HG02973 (cell line): Measurements from ENCODE around the gene BOD1L1.

Experiments
- ATAC-seq: cut with Tn5 transposase; IDR thresholded peaks from one replicate; pipeline ENCODE4 v1.9.1; 2021; ENCODE audit warnings: moderate library complexity; ENCODE audit not compliant: unreplicated experiment

Gene BOD1L1

GRCh38 chr4:13626492-13627177 is 890 bp downstream of the BOD1L1 start:
- ATAC-seq = no peak

GRCh38 chr4:13618212-13618806 is 9.2 kb downstream of the BOD1L1 start:
- no peak for ATAC-seq

DNA sequence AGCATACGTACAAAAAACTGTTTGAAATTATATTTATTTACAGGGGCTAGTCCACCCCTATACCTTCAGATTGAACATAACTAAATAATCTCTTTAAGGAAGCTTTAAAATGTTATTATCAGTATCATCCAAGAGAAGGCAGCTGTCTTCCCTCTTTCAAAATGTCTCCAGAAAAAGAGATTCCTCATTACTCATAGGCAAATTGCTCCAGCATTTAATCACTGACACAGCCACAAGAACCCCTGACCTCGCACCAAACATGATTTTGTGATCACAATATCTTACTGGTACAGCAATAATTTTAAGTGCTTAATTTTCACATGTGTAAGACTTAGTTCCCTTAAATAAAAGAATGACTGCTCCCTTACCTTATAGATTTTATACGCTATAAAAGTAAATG is 9.7 kb downstream of the BOD1L1 start:
- ATAC-seq = no peak

- no peak for ATAC-seq
Measured at GRCh38 chr4:13616597-13616996, 10.9 kb downstream of the BOD1L1 start.

DNA sequence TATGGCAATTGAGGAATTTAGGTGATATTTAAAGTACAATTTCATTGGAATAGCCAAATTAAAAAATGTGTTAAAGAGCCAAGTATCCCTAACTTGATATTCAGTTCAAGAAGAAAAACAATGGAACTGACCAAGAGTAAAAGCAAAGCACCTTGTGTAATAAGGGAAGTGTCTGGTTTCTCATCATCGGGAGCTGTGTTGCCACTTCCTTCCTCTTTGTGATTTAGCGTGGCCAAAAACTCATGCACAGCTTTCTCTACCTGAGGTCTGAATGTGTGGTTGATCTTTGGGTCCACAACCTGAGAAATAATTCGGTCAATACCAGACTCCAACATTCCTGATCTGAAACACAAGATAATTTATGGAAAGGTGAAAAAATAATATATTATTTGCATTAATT is 12.4 kb downstream of the BOD1L1 start:
- ATAC-seq = peak; percentile 48

DNA sequence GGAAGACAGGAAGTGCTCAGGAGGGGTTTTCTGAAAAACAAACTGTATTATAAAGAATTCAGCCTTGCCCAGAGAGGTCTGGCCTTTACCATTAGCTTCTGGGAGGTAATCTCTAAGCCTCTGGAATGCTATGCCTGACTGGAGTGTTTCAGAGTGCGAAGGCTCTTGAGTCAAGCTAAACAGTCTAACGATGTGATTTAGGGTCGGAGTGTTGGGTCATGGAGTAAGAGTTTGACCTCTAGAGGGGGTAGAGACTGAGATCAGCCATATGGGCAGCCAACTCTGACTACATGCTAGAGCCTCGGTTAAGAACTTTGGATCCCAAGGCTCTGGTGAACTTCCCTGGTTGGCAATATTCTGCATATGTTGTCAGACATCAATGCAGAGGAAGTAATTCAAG is 15.0 kb downstream of the BOD1L1 start:
- no peak for ATAC-seq

- ATAC-seq = peak; percentile 97
Measured at GRCh38 chr4:13611283-13611842, 16.2 kb downstream of the BOD1L1 start.

DNA sequence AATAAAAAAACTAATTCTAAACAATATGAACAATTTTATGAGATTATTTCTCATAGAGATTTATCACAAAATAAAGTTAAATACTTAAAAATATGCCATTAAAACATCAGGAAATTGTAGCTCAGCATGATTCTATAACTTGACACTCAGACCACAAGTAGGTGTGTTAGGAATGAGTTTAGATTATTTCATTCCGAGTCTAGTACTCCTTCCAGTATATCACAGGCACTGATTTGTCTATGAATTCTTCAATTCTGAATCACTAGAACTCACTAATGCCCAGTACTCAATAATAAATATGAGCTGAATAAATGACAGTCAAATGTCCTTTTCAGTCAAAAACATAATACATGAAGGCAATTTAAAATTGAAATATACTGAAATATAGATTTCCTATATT is 22.2 kb downstream of the BOD1L1 start:
- no peak for ATAC-seq

GRCh38 chr4:13601848-13602247 is 25.7 kb downstream of the BOD1L1 start:
- ATAC-seq = no peak

GRCh38 chr4:13601048-13601447 is 26.5 kb downstream of the BOD1L1 start:
- ATAC-seq = peak; percentile 41

- no peak for ATAC-seq
Measured at GRCh38 chr4:13599159-13599558, 28.4 kb downstream of the BOD1L1 start.

- no peak for ATAC-seq
Measured at GRCh38 chr4:13597604-13598003, 29.9 kb downstream of the BOD1L1 start.

DNA sequence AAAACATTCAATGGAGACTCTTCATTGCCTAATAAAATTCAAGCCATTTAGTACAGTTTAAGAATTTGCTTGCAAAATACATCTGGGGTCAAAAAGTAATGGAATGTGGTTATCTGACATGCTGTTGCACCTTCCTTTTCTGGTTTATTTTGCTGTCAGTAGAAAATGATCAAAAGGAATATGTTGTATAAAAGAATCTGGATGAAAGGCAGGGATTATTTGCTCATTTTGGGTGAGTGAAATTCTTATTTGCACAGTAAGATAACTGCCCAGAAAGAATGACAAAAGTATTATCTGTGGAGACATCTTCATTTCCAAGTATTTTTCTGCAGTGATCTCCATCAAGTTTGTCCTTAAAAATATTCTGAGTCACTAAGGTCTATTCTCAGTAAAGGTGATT is 30.4 kb downstream of the BOD1L1 start:
- ATAC-seq = no peak

- no peak for ATAC-seq
Measured at GRCh38 chr4:13592220-13592619, 35.3 kb downstream of the BOD1L1 start.

DNA sequence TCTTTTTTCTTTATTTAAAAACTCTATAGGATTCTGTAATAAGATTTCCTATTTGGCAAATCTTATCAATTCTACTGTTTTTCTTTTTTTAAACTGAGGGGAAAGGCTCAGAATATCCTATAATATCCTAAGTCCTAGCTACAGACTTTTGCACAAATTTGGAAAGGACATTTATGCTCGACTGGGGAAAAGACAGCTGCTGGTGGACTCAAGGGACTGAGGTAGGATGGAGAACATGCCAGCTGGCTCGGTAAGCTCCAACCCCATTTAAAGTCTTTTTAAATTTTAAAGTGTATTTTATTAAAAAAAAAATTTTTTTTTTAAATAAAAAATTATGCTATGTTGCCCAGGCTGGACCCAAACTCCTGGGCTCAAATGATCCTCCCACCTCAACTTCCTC is 36.8 kb downstream of the BOD1L1 start:
- no peak for ATAC-seq

- no peak for ATAC-seq
Measured at GRCh38 chr4:13588954-13589353, 38.6 kb downstream of the BOD1L1 start.

DNA sequence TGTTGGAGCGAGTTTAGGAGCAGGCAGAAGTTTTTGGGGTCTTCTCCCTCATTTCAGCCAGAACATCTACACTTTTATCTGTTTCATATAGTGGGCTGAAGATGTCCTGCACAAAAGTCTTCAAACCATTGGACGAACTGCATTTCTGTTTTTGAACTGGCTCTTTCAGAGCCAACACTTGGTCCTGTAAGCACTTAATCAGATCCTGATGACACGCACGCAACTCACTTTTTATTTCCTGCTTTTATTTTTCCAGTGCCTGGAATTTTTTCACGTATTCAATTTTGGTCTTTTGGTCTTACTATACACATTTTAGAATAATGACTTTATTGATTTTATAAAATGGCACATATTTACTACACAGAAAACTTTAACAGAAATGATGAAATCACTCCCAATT is 43.0 kb downstream of the BOD1L1 start:
- ATAC-seq = no peak

GRCh38 chr4:13580036-13580435 is 47.5 kb downstream of the BOD1L1 start:
- no peak for ATAC-seq

DNA sequence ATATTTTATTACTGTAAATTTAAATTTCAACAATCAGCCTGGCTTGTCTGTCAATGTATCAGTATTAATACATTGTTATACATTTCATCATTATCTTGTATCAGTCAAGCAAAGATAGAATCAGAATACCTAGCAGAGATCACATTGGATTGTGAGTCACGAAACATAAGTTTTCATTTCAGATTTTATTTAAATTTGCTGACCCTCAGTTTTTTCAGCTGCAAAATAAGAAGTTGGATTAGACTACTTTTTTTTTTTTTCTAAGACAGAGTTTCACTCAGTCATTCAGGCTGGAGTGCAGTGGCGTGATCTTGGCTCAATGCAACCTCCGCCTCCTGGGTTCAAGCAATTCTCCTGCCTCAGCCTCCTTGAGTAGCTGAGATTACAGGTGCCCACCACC is 49.9 kb downstream of the BOD1L1 start:
- no peak for ATAC-seq

GRCh38 chr4:13570916-13571315 is 56.6 kb downstream of the BOD1L1 start:
- no peak for ATAC-seq

DNA sequence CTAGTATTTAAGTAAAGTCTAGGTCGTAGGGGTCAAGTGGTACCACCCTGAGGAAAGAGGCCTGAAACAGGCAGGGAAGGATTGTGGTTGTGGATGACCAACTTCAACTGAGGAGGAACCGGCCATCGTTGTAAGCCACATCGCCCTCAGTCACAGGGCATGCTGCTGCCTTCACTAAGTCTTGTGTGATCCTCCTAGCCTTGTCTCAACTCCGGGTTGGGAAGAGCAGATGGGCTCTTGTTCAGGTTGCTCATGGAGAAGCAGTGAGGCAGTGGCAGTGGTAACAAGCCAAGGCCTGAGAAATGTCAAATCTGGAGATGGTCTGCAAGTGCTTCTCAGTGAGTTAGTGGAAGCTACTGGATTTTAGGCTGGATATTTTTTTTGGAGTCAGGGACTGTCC is 60.4 kb downstream of the BOD1L1 start:
- no peak for ATAC-seq

DNA sequence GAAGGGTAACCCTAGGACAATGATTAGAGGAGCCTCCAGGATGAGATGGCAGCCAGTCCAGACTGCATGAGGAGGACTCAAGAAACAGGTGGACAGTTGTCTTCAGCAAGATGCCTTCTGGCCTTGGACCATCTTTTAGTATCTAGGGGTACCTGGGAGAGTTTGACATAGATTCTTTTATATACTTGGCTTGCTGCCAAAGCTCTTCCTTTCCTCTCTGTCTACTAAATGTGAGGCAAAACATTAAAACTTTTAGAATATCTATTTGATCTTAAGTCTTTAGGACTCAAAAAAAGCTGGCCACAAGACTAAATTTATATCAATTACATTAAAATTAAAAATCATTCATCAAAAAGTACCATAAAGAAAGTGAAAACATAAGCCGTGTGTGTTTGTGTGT is 64.6 kb downstream of the BOD1L1 start:
- ATAC-seq = no peak

DNA sequence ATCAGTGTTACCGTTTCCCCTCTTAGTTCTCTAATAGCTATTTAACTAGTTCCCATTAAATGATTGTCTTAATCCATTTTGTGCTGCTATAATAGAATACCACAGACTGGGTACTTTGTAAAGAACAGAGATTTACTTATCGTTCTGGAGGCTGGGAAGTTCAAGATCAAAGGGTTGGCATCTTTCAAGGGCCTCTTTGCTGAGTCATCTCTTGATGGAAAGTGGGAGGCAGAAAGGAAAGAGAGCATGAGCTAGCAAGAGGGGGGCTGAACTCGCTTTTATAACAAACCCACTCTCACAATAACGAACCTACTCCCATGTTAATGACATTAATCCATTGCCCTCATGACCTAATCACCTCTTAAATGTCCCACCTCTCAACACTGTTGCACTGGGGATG is 65.9 kb downstream of the BOD1L1 start:
- ATAC-seq = no peak
